Embryonic facial prominence (tissue), 1 donor: Measurements from ENCODE around the gene ASF1B.

ENCODE experiments used
- DNase-seq: peaks from one replicate; pipeline ENCODE4 v3.0.0-alpha.2; 2016; ENCODE audit errors: extremely low spot score

ASF1B gene

GRCh38 chr19:14086098-14086497, 50.3 kb downstream of the ASF1B start:
- no peak for DNase-seq

- no peak for DNase-seq
Observed at GRCh38 chr19:14085309-14085995, 50.9 kb downstream of the ASF1B start, which contains the start of gene C19orf67. C19orf67 (minus strand) TSS chr19:14085783; CDS start chr19:14085627, 156 bp downstream.

GRCh38 chr19:14082675-14082960, 53.8 kb downstream of the ASF1B start:
- DNase-seq = no peak

GRCh38 chr19:14081797-14082674, 54.4 kb downstream of the ASF1B start:
- DNase-seq = no peak

GRCh38 chr19:14080887-14081796, 55.2 kb downstream of the ASF1B start:
- DNase-seq = peak; percentile 99

GRCh38 chr19:14078411-14078810, 58.0 kb downstream of the ASF1B start:
- no peak for DNase-seq

- no peak for DNase-seq
Observed at GRCh38 chr19:14073925-14074838, 62.2 kb downstream of the ASF1B start.

GRCh38 chr19:14073261-14073924, 63.0 kb downstream of the ASF1B start:
- DNase-seq = no peak

GRCh38 chr19:14072535-14073260, 63.7 kb downstream of the ASF1B start, which contains the start of gene MISP3:
MISP3 (plus strand) TSS chr19:14072786; CDS start chr19:14073310, 524 bp downstream.
- no peak for DNase-seq

- DNase-seq = no peak
Observed at GRCh38 chr19:14070268-14071050, 65.9 kb downstream of the ASF1B start.
